Upper lobe of left lung (tissue), 4 donors: ENCODE data around the gene STARD9.
A peak's percentile ranks its signal among the peaks of the same experiment; 100 is the strongest.

Source experiments
- CTCF ChIP-seq, 6 experiments: fragments of 450-650 bp in 4 of 6; fragments of 200-600 bp in 2 of 6; sonication (generic) in 2 of 6; IDR thresholded peaks; one replicate each; pipeline ENCODE4 v1.5.1; 2016 to 2019; ENCODE audit warnings: antibody characterized with exemption in 6 of 6
- EP300 ChIP-seq, 4 donors: sonication (generic); formaldehyde crosslinking; IDR thresholded peaks; one replicate each; pipeline ENCODE4 v1.5.1; 2017; ENCODE audit warnings: antibody characterized with exemption in 4 of 4, control low read depth in 2 of 4
- POLR2AphosphoS5 ChIP-seq, 2 donors: sonication (generic); formaldehyde crosslinking; IDR thresholded peaks; one replicate each; pipeline ENCODE4 v1.5.1; 2017; ENCODE audit warnings: antibody characterized with exemption in 2 of 2

GRCh38 chr15:42736793-42737528, 161.6 kb downstream of the STARD9 start, which contains the start of gene CDAN1:
- TF ChIP-seq CTCF (IDR thresholded peaks at IDR 0.05) (peak in 4 of 6 experiments; percentile 6 to 38 (median 22)), EP300 (IDR thresholded peaks at IDR 0.05) (no peak), POLR2AphosphoS5 (IDR thresholded peaks at IDR 0.05) (peak; percentile 64 to 90)
